KMS-11 (cell line): ENCODE results near the gene CYP26C1.

Source experiments
- H2AFZ ChIP-seq: fragments of 200-600 bp; sonication (generic); 2 replicates; pipeline ENCODE4 v1.6.1; 2016; ENCODE audit warnings: antibody characterized with exemption, mixed run types, low read depth
- H3K27ac ChIP-seq: fragments of 200-600 bp; sonication (generic); 2 replicates; pipeline ENCODE4 v1.6.1; 2016; ENCODE audit warnings: mild to moderate bottlenecking, mixed run types
- H3K27me3 ChIP-seq: fragments of 200-600 bp; sonication (generic); 2 replicates; pipeline ENCODE4 v1.6.1; 2017; ENCODE audit warnings: mild to moderate bottlenecking, low read depth, mixed run types, moderate library complexity; ENCODE audit not compliant: insufficient read depth
- H3K36me3 ChIP-seq: fragments of 200-600 bp; sonication (generic); 2 replicates; pipeline ENCODE4 v1.6.1; 2017; ENCODE audit warnings: mild to moderate bottlenecking, mixed run types; ENCODE audit not compliant: insufficient read depth
- H3K4me1 ChIP-seq: fragments of 200-600 bp; sonication (generic); 2 replicates; pipeline ENCODE4 v1.6.1; 2016; ENCODE audit warnings: mild to moderate bottlenecking, low read depth, mixed run types; ENCODE audit not compliant: poor library complexity, severe bottlenecking
- H3K4me2 ChIP-seq: fragments of 200-600 bp; sonication (generic); 2 replicates; pipeline ENCODE4 v1.7.0; 2016; ENCODE audit warnings: mild to moderate bottlenecking, mixed run types
- H3K4me3 ChIP-seq: fragments of 200-600 bp; sonication (generic); IDR thresholded peaks from 2 replicates; pipeline ENCODE4 v1.6.1; 2017; ENCODE audit warnings: low read depth, low read length, mixed read lengths; ENCODE audit not compliant: insufficient read depth
- H3K79me2 ChIP-seq: fragments of 200-600 bp; sonication (generic); 2 replicates; pipeline ENCODE4 v1.6.1; 2016; ENCODE audit warnings: low read depth, mixed run types; ENCODE audit not compliant: insufficient read depth
- H3K9ac ChIP-seq: fragments of 200-600 bp; sonication (generic); 2 replicates; pipeline ENCODE4 v1.6.1; 2016; ENCODE audit warnings: mild to moderate bottlenecking, mixed run types
- H4K20me1 ChIP-seq: fragments of 200-600 bp; sonication (generic); 2 replicates; pipeline ENCODE4 v1.6.1; 2016; ENCODE audit warnings: mild to moderate bottlenecking, mixed run types; ENCODE audit not compliant: insufficient read depth
- CTCF ChIP-seq: fragments of 200-600 bp; sonication (generic); conservative IDR thresholded peaks from 2 replicates; pipeline ENCODE4 v1.6.1; 2017; ENCODE audit warnings: low read depth, mild to moderate bottlenecking, antibody characterized with exemption, low read length, moderate library complexity, mixed read lengths

The CYP26C1 gene

DNA sequence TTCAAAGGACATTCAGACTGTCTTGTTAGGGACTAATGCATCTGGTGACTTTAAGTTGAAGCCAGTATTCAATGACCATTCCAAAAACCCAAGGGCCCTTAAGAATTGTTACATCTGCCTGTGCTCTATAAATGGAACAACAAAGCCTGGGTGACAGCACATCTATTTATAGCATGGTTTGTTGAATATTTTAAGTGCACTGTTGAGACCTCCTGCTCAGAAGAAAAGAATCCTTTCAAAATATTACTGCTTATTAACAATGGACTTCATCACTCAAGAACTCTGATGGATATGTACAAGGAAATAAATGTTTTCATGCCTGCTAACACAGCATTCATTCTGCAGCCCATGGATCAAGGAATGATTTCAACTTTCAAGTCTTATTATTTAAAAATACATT, 33.1 kb upstream of the CYP26C1 start:
- Histone ChIP-seq H3K4me3 (no peak overlapping the region), H3K36me3 (no peaks in the 10 kb centered on the region), H2AFZ (no peak overlapping the region), H3K4me2 (no peak overlapping the region), H3K79me2 (no peaks in the 10 kb centered on the region), H3K27me3 (no peaks in the 10 kb centered on the region), H3K27ac (no peak overlapping the region), H3K9ac (no peak overlapping the region), H4K20me1 (no peaks in the 10 kb centered on the region), H3K4me1 (peaks cover 32% of the 10 kb centered on the region)
- no peak for TF ChIP-seq CTCF

DNA sequence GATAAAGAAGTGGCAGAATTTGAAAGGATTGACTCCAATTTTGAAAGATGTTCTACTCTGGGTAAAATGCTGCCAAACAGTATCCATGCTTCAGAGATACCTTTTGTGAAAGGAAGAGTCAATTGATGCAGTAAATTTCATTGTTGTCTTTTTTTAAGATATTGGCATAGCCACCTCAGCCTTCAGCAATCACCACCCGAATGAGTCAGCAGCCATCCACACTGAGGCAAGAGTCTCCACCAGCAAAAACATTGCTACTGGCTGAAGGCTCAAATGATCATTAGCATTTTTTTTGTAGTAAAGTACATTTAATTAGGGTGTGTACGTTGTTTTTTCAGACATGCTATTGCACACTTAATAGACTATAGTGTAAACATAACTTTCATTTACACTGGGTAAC, 31.7 kb upstream of the CYP26C1 start:
- Histone ChIP-seq H3K4me1 (peaks cover 46% of the 10 kb centered on the region), H3K79me2 (no peaks in the 10 kb centered on the region), H4K20me1 (no peaks in the 10 kb centered on the region), H3K36me3 (no peaks in the 10 kb centered on the region), H2AFZ (no peak overlapping the region), H3K27ac (no peak overlapping the region), H3K4me3 (no peak overlapping the region), H3K27me3 (no peaks in the 10 kb centered on the region), H3K9ac (no peak overlapping the region), H3K4me2 (no peak overlapping the region)
- TF ChIP-seq CTCF, result no peak

DNA sequence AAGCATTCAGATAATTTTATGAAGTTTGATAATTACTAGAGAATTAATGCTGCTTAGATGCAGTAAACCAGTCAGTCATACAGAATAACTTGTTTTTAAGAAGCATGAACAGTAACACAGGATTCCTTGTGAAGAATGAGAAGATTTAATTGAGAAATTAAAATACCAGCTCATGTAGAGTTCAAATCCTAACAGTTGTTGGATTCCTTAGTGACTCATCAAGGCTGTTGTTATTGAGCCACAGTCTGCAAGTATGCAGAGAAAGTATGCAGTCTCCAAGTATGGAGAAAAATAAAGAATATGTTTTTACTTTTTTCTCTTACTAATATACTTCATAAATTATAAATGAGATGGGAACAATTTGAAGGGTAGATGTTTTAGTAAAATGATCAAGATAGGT, 30.2 kb upstream of the CYP26C1 start:
- Histone ChIP-seq H3K27me3 (no peaks in the 10 kb centered on the region), H3K36me3 (no peaks in the 10 kb centered on the region), H3K27ac (no peak overlapping the region), H3K4me3 (no peak overlapping the region), H3K4me1 (peaks cover 61% of the 10 kb centered on the region), H2AFZ (no peak overlapping the region), H3K79me2 (no peaks in the 10 kb centered on the region), H4K20me1 (no peaks in the 10 kb centered on the region), H3K4me2 (peak overlapping the region; percentile 1; the same call in 1 of the 2 replicates), H3K9ac (no peak overlapping the region)
- TF ChIP-seq CTCF, result no peak

GRCh38 chr10:93032105-93032808, 28.3 kb upstream of the CYP26C1 start:
- Histone ChIP-seq H3K9ac (peak overlapping the region; percentile 36; the same call in 1 of the 2 replicates), H3K27ac (peak overlapping the region; percentile 83), H4K20me1 (no peaks in the 10 kb centered on the region), H3K79me2 (no peaks in the 10 kb centered on the region), H2AFZ (peak overlapping the region; percentile 47; the same call in 1 of the 2 replicates), H3K4me3 (no peak overlapping the region), H3K36me3 (no peaks in the 10 kb centered on the region), H3K4me1 (peaks cover 62% of the 10 kb centered on the region), H3K27me3 (no peaks in the 10 kb centered on the region), H3K4me2 (peak overlapping the region; percentile 95)
- no peak for TF ChIP-seq CTCF
